Measurements from ENCODE around the gene TMEM243. TPM values are rescaled to one million over a fixed set of nuclear protein-coding genes. Genes with fewer than 3 reads are reported as not detected.

TMEM243 gene
- total RNA-seq, 4 donors from 2014 or later, result 8.9 to 42.2 (median 19.1) TPM

DNA sequence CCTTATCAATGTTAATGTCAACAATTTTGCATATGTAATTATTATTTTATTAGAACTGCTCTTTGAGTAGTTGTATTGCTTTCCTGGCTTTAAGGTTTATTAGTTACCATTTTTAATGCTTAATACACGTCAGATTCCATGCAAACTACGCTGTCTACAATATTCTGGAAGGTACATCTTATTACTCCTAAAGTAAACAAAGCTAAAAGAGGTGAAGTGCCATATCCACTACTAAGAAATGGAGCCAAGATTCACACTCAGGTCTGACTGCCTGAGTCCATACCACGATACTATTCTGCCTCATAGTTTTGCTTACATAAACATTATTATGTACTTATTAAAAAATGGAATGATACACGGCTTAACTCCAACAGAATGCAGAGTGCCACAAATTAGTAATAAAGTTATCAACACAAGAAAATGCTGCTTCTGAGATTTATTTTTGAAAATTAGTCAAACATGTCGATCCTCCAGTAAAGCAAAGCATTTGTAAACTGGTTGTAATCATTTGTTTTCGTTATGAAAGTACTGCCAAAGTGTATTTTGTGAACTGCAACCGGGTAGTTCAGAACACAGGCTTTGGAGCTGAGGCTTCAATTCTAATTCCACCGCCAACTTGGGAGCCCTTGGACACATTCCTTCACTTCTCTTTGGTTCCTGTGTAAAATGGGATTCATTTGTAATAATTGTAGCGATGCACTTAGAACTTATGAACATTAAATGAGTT lies 68.4 kb downstream of the TMEM243 start:
- H3K36me3 ChIP-seq, result no peaks in the 10 kb centered on the region
- no peak for DNase-seq
- peak overlapping the region; percentile 98 to 99 (median 98) for H3K27ac ChIP-seq
- peaks cover 15 to 38% (median 28%) of the 10 kb centered on the region in 3 donors for H3K4me1 ChIP-seq
- no peaks in the 10 kb centered on the region for H3K27me3 ChIP-seq
- WGBS, 2 donors, result 42% methylated on average over 9 of the region's 9 CpGs
- no peak for TF ChIP-seq POLR2A (IDR thresholded peaks at IDR 0.05)
- TF ChIP-seq, protein P1, sequence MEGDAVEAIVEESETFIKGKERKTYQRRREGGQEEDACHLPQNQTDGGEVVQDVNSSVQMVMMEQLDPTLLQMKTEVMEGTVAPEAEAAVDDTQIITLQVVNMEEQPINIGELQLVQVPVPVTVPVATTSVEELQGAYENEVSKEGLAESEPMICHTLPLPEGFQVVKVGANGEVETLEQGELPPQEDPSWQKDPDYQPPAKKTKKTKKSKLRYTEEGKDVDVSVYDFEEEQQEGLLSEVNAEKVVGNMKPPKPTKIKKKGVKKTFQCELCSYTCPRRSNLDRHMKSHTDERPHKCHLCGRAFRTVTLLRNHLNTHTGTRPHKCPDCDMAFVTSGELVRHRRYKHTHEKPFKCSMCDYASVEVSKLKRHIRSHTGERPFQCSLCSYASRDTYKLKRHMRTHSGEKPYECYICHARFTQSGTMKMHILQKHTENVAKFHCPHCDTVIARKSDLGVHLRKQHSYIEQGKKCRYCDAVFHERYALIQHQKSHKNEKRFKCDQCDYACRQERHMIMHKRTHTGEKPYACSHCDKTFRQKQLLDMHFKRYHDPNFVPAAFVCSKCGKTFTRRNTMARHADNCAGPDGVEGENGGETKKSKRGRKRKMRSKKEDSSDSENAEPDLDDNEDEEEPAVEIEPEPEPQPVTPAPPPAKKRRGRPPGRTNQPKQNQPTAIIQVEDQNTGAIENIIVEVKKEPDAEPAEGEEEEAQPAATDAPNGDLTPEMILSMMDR (IDR thresholded peaks at IDR 0.05), result no peak
- H3K4me3 ChIP-seq, result peak overlapping the region; percentile 59 to 94 (median 85)
- intact Hi-C loops (cut with DNase I), result no loop called here
- no peaks in the 10 kb centered on the region for H3K9me3 ChIP-seq

DNA sequence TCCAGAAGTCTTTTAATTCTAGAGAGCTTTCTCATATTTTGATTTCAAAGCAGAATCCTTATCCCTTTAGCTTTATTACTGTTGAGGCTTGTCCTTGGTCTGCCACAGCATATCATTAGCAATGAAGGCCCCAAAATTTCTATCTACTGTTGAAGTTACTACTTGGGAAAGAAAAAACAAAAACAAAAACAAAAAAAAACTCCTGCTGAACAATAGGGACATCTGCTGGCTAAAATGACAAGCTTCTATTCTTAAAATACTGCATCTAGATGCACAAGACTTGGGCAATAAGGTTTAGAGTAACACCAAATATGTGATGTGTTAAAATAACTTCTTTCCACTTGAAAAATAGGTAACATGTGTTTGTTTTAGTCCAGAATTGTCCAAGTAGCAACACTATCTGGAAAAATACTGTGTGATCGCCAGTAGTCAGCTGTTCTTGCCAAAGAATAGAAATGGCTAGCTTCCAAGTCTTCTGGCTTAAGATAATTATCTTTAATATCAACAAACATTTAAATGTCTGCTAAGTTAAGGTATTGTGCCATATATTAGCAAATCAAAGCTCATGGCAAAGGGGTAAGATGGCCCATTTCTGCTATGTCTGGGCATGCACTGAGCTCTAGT lies 71.1 kb downstream of the TMEM243 start:
- DNase-seq, result no peak
- Histone ChIP-seq H3K9me3 (no peaks in the 10 kb centered on the region), H3K36me3 (no peaks in the 10 kb centered on the region), H3K4me1 (peaks cover 0 to 11% (median 4%) of the 10 kb centered on the region in 3 donors), H3K4me3 (no peak overlapping the region), H3K27ac (no peak overlapping the region), H3K27me3 (no peaks in the 10 kb centered on the region)
- no peak for TF ChIP-seq POLR2A (IDR thresholded peaks at IDR 0.05)
- TF ChIP-seq, protein P1 (IDR thresholded peaks at IDR 0.05), result peak in 5 of 6 experiments; percentile 27 to 53 (median 40)
- WGBS, 2 donors, result 17 to 38% methylated on average over 1 of the region's 1 CpG
- intact Hi-C loops (cut with DNase I), result loop anchor here (5.0 kb wide), 1 partner anchor 216 kb away; no protein-coding TSS in a partner anchor

DNA sequence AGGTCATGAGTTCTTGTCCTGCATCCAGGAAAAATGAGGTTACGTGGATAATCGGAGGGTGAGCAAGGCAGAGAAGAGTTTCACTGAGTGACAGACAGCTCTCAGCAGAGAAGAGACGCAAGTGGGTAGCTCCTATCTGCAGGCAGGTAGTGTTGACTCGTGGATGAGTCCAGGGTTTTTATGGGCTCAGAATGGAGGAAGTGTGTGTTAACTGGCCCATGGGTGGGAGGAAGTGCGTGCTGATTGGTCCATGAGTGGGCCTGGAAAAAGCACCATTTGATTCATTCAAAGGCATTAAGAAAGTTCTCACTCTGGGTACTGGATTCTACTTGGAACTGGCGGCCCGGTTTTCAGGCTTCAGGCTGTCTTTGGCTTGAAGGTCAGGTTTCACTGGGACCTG lies 72.0 kb downstream of the TMEM243 start:
- TF ChIP-seq POLR2A (IDR thresholded peaks at IDR 0.05), result no peak
- TF ChIP-seq, protein P1 (IDR thresholded peaks at IDR 0.05), result no peak
- Histone ChIP-seq H3K27ac (no peak overlapping the region), H3K4me1 (peaks cover 0 to 10% (median 4%) of the 10 kb centered on the region in 3 donors), H3K4me3 (no peak overlapping the region), H3K9me3 (no peaks in the 10 kb centered on the region), H3K27me3 (no peaks in the 10 kb centered on the region), H3K36me3 (no peaks in the 10 kb centered on the region)
- 82 to 91% methylated on average over 7 of the region's 7 CpGs for WGBS, 2 donors
- DNase-seq, result no peak
- intact Hi-C loops (cut with DNase I), result loop anchor here (5.0 kb wide), 1 partner anchor 215 kb away; no protein-coding TSS in a partner anchor

DNA sequence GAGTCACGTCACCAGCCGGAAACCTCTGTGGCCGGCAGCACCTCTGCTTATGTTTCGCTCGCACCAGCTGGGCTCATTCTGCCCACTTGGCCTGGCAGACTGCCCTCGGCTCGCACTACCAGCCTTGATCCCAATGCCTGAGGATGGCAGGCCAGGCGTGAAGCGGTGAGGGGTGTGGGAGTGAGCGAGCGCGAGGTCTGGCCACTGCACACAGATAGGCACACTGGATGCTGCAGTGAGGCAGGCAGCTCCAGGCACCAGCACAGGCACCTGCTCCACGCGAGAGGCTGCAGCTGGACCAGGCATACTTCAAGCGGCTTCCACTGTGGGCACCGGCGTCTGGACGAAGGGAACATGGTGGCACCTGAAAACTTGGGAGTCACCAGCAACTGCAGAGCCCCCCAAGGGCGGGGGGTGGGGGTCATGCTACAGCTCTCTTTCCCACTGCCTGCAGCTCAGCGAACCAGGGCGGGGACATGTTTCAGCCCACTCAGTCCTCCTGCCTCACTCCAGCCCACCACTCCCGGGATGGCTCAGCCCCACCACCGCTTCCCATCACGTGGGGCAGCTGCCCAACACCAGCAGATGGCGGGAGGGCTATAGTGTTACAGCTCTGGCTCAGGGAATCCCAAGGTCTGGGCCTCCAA lies 72.7 kb downstream of the TMEM243 start:
- H3K9me3 ChIP-seq, result no peaks in the 10 kb centered on the region
- no peak for DNase-seq
- H3K27me3 ChIP-seq, result no peaks in the 10 kb centered on the region
- TF ChIP-seq, protein P1 (IDR thresholded peaks at IDR 0.05), result no peak
- no peak for TF ChIP-seq POLR2A (IDR thresholded peaks at IDR 0.05)
- peaks cover 0 to 9% (median 4%) of the 10 kb centered on the region in 3 donors for H3K4me1 ChIP-seq
- 77 to 82% methylated on average over 12 to 14 of the region's 25 CpGs for WGBS, 2 donors
- no peaks in the 10 kb centered on the region for H3K36me3 ChIP-seq
- H3K27ac ChIP-seq, result no peak overlapping the region
- intact Hi-C loops (cut with DNase I), result loop anchor here (5.0 kb wide), 1 partner anchor 215 kb away; no protein-coding TSS in a partner anchor
- no peak overlapping the region for H3K4me3 ChIP-seq

Small RNA genes within 50 kb of the gene (small RNA-seq; reads per million reads assigned to genes)
- gene RF00019 (0 reads per million in 4 donors), gene RF02271 (0 reads per million in 4 donors)

Other genes starting within 250 kb of the TMEM243 start
- gene ELAPOR2, start 160.1 kb downstream of the TMEM243 start, total RNA-seq, result 10 to 100 TPM in 1 of 4 donors, 1 to 10 TPM in 2, under 1 TPM in 1; 0.45 to 10.9 (median 3.3) TPM
- gene DMTF1, start 67.3 kb downstream of the TMEM243 start, total RNA-seq, result 10 to 100 TPM; 16.5 to 75.2 (median 34.5) TPM
- 10 to 100 TPM; 34.5 to 42.2 (median 36.1) TPM for gene CROT, start 125.9 kb upstream of the TMEM243 start, total RNA-seq

All from esophagus squamous epithelium (tissue), 5 donors.